ENCODE data around the gene CD48.
"Not testable (repeated sequence)": the region's sequence is repeated elsewhere in the genome, so short reads cannot be mapped to it uniquely, and the experiment has no call there.

CD48 gene

GRCh38 chr1:160675641-160676410 lies 35.8 kb downstream of the CD48 start:
- peak; percentile 64 for DNase-seq

DNA sequence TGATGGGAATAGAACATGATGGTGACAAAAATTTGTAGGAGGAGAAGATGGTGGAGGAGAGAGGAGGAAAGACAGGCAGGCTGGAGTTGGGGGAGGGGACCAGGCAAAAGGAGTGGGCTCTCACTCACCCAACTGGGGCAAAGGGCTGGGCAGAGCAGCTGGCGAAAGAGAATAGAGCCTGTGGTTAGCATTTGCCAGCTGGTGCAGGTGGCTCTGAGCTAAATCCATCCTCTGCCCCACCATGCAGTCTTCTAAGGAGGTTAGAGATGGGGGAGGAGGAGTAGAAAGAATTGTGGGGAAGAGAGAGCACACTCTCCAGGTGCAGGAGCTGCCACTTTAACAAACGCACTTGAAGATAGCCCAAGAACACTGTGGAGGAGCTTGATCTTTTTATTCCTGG lies 37.2 kb downstream of the CD48 start:
- DNase-seq: no peak

DNA sequence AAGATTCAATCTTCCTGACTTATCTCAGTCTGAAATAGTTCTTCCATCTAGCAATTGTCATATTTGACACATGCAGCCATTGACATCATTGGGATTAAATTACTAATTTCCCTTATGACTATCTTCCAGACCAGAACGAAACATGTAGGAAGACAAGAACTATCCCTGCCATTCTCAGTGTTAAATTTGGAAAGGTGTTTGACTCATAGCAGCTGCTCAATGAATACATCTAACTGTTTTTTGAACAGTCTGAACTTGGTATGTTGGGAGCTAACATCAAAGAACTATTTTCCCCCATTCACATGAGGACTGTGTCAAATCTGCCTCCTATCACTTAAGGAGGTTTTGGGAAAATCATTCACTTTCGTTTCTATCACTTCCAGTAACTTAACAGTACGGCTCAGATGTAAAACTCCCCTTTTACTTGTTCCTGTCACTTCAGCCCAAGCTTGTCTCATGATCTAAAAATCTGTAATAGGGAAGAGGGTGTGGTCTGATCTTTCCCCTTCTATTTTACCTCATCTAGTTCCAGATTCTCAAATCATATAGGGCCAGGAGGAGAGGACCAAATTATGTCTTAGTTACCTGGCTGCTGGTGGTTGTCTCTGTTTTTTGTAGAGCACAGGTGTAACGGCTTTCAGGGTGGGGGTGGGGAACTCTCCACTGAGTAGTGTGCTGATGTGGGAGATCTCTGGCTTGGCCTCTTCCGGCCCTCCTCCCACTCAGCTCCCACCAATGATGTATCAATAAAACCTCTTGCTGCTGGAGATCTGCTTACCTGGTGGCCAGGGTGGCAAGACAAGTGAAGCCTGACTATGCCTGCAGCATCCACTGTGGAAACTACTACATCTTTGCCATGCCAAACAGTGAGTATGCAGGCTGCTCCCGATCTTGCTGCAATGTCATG lies 38.6 kb downstream of the CD48 start:
- no peak for DNase-seq

GRCh38 chr1:160671603-160672517 lies 39.8 kb downstream of the CD48 start:
- DNase-seq: no peak

DNA sequence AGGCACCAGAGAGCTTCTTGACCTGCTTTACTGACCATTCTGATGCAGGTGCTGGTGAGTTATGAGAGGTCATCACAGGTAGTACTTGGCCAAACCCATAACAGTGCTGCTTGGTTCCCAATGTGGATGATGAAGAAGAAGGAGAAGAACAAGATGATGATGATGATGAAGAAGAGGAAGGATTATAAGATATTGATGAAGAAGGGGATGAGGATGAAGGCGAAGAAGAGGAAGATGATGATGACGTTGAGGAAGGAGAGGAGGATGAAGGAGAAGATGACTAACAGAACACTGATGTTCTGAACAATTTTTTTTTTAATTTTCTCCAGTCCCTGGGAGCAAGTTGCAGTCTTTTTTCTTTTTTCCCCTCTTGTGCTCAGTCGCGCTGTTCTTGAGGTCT lies 40.9 kb downstream of the CD48 start:
- DNase-seq: no peak

GRCh38 chr1:160669802-160670201 lies 41.8 kb downstream of the CD48 start:
- no peak for DNase-seq

DNA sequence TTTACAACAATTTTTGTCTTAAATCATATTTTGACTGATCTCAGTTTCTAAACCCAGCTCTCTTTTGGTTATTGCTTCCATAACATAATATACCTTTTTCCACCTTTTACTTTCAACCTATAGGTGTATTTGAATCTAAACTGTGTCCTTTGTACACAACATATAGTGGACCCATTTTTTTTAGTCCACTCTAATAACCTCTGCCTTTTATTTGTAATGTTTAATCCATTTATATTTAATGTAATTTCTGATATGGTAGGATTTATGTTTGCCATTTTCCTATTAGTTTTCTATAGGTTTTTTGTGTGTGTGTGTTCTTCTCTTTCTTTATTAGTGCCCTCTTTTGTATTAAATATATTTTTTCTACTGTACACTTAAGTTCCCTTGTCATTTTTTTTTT lies 42.3 kb downstream of the CD48 start:
- no peak for DNase-seq

DNA sequence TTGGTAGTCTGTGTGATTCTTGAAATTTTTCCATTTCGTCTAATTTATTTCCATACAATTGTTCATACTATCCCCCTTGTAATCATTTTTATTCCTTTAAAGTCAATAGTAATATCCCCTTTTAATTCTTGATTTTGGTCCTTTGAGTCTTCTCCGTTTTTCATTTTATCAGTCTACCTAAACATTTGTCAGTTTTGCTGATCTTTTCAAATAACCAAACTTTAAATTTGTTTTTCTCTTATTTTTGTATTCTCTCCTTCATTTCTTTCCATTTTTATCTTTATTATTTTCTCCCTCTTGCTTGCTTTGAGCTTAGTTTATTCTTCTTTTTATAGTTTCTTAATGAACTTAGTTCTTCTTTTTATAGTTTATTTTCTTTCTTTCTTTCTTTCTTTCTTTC lies 43.7 kb downstream of the CD48 start:
- DNase-seq: no peak

GRCh38 chr1:160666079-160666442 lies 45.6 kb downstream of the CD48 start:
- no peak for DNase-seq

DNA sequence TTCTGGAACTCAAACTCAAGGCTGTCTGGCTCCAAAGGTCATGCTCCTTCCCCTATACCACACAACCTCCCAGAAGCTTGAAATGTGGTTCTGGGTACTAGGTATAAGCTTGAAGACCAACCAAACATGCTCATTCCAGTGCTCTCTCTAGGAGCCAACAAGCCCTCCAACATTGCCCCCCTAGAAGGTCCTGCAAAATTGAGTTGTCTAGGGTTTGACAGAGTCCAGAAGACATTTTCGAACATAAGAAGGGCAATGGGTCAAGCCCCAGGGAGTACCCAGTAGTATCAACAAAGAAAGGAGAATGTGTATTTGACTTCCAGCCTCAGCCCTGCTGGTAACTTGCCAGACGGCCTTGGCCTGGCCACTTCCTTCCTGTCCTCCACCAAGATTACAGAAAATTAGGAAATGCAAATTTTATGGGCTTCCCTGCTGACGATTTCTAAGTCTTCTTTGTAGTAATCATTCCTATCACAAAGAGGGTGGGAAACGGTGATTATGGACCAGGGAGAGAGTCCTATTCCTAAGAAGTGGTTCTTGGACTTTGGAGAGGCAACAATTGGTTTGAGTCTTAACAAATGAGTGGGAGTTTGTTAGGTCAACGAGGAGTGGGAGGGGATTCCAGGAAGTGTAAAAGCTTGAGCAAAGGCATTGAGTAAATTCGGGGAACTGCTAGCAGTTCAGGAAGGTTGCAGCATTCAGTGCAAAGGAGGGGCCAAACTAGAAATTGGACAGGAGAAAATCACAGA lies 46.1 kb downstream of the CD48 start:
- no peak for DNase-seq

GRCh38 chr1:160664573-160665051 lies 47.0 kb downstream of the CD48 start:
- no peak for DNase-seq

- DNase-seq: no peak
Measured at GRCh38 chr1:160662910-160663309, 48.7 kb downstream of the CD48 start.

DNA sequence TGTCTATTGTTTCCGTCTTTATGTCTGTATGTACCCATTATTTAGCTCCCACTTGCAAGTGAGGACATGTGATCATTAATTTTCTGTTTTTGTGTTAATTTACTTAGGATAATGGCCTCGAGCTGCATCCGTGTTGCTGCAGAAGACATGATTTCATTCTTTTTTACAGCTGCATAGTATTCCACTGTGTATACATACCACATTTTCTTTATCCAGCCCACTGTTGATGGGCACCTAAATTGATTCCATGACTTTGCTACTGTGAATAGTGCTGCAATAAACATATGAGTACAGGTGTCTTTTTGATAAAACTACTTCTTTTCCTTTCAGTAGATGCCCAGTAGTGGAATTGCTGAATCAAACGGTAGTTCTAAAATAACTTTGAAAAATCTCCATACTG lies 52.1 kb downstream of the CD48 start:
- no peak for DNase-seq

GRCh38 chr1:160658814-160659193 lies 52.8 kb downstream of the CD48 start:
- no peak for DNase-seq

DNA sequence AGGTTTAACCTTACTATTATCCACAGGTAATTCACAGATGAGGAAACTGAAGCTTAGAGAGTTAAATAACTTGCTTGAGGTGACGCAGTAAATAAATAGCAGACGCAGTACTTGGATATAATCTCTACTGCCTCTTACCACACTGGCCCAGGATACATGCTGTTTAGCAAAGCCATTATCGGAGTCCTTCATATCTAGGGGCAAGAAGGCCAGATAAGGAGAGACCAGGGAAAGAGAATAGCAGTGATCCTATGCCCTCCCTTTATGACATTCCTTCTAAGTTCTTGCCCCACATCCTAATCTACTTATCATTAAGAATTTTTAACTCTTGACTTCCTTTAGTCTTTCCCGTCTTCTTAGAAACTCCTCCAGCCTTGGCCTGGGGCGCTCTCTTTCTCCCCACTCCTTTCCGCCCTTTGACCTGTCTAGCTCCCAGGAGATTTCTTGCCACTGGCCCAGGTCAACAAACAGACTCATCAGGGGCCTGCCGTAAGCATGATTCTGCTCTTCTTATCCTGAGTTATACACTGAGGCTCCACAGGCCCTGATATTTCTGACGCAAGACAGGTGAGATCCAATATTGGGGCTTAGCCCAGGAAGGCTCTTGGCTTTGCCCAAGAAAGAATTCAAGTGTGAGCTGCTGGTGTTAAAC lies 53.3 kb downstream of the CD48 start:
- DNase-seq: no peak

DNA sequence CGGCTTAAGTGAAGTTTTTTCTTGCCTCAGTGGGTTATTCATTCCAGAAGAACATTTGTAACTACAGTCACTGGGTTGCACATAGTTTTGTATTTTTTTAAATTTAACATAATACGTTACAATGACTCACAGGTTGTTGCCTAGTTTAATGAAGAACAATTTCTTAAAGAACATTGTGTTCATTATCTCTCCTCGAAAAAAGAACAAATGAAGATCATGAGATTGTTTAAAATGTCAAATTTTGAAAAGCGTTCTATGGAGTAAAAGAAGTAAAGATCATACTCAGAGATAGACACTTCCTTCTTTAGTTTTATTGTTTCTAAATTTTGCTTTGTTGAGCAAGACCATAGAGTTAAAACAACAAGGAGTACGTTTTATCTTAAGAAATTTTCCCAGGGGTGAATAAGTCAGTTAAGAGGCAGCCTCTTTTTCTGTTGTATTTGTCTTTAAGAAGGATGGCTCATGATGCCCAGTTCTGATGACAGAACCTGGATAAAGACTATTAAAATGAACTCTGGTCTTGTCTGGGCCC lies 54.3 kb downstream of the CD48 start:
- no peak for DNase-seq

GRCh38 chr1:160656737-160657136 lies 54.9 kb downstream of the CD48 start:
- DNase-seq: no peak

- DNase-seq: no peak
Measured at GRCh38 chr1:160653620-160654016, 58.0 kb downstream of the CD48 start.

DNA sequence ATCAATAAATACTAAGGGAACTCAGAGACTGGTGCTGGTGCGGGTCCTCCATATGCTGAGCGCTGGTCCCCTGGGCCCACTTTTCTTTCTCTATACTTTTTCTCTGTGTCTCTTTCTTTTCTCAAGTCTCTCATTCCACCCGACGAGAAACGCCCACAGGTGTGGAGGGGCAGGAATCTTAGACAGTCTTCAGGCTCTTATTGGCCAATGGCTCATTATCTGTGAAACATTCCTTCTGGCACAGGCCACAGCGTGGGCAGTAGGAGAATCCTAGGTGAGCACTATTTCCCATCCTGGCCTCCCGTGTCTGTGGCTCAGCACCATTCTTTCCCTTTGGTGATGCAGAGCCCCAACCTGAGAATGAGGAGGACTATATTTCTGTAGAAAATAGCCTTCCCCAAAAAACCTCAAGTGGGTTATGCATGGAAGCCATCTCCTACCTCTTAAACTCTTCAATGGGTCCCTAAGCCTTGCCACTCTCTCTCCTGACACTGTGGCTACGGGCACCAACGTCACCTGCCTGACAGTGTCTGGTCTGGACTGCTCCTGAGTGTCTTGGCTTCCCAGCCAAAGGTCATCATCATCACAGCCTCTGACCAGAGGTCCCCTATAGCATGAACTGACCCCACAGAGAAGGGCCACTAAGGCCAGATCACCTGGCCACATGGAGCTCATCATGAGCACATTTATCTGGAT lies 58.5 kb downstream of the CD48 start:
- DNase-seq: no peak

- not testable (repeated sequence) for DNase-seq
Measured at GRCh38 chr1:160652065-160652641, 59.5 kb downstream of the CD48 start.

Data from effector CD4-positive, alpha-beta T cell (primary cell).